Sigmoid colon (tissue), 4 donors: Measurements from ENCODE around the gene CCDC158.

ENCODE experiments used
- EP300 ChIP-seq, 4 donors: sonication (generic); formaldehyde crosslinking; IDR thresholded peaks; one replicate each; pipeline ENCODE4 v1.6.1; 2017; ENCODE audit warnings: antibody characterized with exemption in 4 of 4
- POLR2AphosphoS5 ChIP-seq, 4 donors: sonication (generic); formaldehyde crosslinking; IDR thresholded peaks; one replicate each; pipeline ENCODE4 v1.6.1; 2017; ENCODE audit warnings: antibody characterized with exemption in 4 of 4
- TF ChIP-seq, protein P1 (sequence below), 4 experiments: fragments of 450-650 bp in 3 of 4; fragments of 200-600 bp in 1 of 4; IDR thresholded peaks; one replicate each; pipeline ENCODE4 v1.5.1; 2016 to 2019; ENCODE audit warnings: antibody characterized with exemption in 4 of 4, mild to moderate bottlenecking in 3 of 4, moderate library complexity in 2 of 4

DNA sequence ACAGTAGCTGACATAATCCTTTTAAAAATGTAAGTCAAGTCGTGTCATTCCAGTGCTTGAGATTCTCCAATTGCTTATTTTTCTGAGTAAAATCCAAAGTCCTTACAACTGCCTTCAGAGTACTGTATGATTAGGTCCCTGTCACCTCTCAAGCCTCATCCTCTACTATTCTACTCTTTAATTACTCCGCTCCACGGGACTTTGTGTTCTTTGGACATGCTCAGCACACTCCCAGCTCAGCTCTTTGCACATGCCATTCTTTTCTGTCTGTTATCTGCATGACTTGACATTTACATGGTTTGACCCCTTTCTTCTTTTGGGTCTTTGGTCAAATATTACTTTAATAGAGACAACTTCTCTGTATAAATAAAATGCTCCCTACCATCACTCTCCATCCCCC is 154.3 kb downstream of the CCDC158 start:
- TF ChIP-seq, protein P1, sequence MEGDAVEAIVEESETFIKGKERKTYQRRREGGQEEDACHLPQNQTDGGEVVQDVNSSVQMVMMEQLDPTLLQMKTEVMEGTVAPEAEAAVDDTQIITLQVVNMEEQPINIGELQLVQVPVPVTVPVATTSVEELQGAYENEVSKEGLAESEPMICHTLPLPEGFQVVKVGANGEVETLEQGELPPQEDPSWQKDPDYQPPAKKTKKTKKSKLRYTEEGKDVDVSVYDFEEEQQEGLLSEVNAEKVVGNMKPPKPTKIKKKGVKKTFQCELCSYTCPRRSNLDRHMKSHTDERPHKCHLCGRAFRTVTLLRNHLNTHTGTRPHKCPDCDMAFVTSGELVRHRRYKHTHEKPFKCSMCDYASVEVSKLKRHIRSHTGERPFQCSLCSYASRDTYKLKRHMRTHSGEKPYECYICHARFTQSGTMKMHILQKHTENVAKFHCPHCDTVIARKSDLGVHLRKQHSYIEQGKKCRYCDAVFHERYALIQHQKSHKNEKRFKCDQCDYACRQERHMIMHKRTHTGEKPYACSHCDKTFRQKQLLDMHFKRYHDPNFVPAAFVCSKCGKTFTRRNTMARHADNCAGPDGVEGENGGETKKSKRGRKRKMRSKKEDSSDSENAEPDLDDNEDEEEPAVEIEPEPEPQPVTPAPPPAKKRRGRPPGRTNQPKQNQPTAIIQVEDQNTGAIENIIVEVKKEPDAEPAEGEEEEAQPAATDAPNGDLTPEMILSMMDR (IDR thresholded peaks at IDR 0.05): no peak
- no peak for TF ChIP-seq EP300 (IDR thresholded peaks at IDR 0.05)
- no peak for TF ChIP-seq POLR2AphosphoS5 (IDR thresholded peaks at IDR 0.05)
